Transverse colon (tissue), 3 donors: ENCODE data around the gene NLRC4.

Source experiments
- CTCF ChIP-seq, 5 experiments: fragments of 200-600 bp in 3 of 5; fragments of 450-650 bp in 2 of 5; sonication (generic) in 3 of 5; IDR thresholded peaks; 1 replicate in 2 of 5; 2 replicates in 3 of 5; pipeline ENCODE4 v1.5.1; 2016 to 2017; ENCODE audit warnings: antibody characterized with exemption in 5 of 5, inconsistent platforms in 3 of 5, mild to moderate bottlenecking in 2 of 5, moderate library complexity in 1 of 5
- POLR2A ChIP-seq: fragments of 450-650 bp; IDR thresholded peaks from one replicate; pipeline ENCODE4 v1.6.1; 2016; ENCODE audit warnings: antibody characterized with exemption, mild to moderate bottlenecking, moderate library complexity

GRCh38 chr2:32235315-32235714 lies 29.4 kb downstream of the NLRC4 start:
- TF ChIP-seq POLR2A (no peak), CTCF (IDR thresholded peaks at IDR 0.05) (no peak)
